HG03103 (cell line): ENCODE measurements around the gene KRTAP12-1.

Experiments used
- ATAC-seq: cut with Tn5 transposase; IDR thresholded peaks from one replicate; pipeline ENCODE4 v1.9.1; 2021; ENCODE audit warnings: low read depth; ENCODE audit not compliant: unreplicated experiment

The KRTAP12-1 gene

GRCh38 chr21:44711327-44712202 lies 29.6 kb upstream of the KRTAP12-1 start, which contains the start of gene TSPEAR:
TSPEAR (minus strand) TSS chr21:44711572; CDS start chr21:44711514, 58 bp downstream.
- no peak for ATAC-seq

DNA sequence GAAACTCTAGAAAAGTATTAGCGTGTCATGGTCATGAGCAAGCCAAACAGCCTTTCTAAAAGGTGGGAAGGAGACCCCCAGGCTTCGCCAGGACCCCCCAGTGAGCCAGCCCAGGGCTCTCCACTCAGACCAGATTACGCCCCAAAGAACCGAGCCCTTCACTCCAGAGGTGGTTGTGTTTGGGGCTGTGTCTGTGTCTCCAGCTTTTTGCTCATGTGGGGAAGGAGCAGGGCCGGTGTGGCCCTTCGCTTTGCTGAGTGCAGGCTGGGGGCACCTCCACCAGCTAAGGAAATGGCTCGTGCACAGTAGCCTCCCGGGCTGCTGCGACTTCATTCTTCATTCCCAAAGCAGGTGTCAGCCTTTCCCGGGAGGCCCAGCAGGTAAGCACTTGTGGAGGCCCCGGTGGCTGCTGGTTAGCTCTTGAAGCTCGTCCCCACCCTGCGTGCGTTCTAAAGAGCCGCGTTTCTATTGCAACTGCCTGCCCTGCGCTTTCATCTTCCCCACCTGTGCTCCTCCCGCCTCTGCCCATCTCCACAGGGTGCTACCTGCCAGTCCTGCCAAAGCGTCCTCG lies 28.9 kb upstream of the KRTAP12-1 start:
- no peak for ATAC-seq

GRCh38 chr21:44710294-44710665 lies 28.3 kb upstream of the KRTAP12-1 start:
- no peak for ATAC-seq

GRCh38 chr21:44709426-44710293 lies 27.7 kb upstream of the KRTAP12-1 start:
- ATAC-seq, result no peak

- ATAC-seq, result no peak
Measured at GRCh38 chr21:44708866-44709425, 27.0 kb upstream of the KRTAP12-1 start.

- no peak for ATAC-seq
Measured at GRCh38 chr21:44708213-44708865, 26.4 kb upstream of the KRTAP12-1 start.

- no peak for ATAC-seq
Measured at GRCh38 chr21:44706706-44707581, 25.0 kb upstream of the KRTAP12-1 start.

- ATAC-seq, result no peak
Measured at GRCh38 chr21:44706026-44706705, 24.2 kb upstream of the KRTAP12-1 start.

DNA sequence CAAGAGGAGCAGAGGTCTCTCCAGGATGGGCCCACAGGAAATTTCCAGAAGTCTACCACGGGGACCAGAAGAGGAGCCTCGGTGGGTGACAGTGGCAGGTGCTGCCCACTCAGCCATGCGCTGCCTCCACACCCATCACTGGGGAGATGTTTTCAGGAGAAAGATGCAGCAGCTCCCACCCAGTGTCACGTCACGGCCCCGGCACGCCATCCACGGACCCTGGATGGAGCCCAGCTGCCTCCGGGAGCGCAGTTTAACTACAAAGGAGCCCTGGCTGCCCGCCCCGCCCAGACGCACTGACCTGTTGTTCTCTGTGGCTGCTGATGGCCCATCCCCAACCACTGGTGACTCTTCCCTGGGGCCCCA lies 22.7 kb upstream of the KRTAP12-1 start:
- ATAC-seq, result no peak

DNA sequence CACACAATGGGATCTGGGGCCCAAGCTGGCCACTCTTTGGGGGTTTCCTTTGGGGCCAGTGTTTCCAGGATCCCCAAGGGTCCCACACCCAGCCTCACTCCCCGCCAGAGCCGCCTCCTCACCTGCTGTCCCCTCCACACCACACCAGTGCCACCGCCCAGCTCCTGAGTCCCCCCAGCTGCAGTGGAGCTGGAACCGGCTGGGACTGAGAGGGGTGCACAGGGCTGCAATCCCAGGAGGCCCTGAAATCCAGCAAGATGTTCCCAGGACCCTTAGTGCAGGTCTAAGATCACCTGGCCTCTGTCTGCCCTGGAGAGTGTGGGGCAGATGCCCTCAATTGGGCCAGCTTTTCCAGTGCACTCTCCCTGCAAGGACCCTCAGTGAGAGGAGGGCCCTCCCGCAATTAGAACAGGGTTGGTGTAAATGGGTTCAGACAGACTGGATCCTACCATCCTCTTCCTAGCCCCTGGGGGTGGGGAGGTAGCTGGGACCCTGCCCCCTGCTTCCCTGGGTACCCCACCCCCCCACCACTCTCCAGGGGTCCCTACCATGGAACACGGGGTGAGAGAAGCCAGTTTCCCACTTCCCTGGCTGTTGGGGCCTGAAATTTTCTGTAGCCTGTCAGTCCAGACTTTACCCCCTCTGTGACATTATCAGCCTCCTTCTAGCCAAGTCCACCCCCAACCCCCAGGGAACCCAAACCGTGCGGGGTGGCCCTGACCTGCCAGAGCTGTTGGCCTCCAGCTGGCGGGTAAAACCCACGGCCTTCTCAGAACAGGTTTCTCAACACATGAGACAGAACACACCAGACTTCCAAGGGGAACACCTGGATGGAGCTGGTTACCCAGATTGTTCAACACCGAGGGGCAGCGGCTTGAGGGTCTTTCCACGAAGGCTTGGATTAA lies 22.0 kb upstream of the KRTAP12-1 start:
- no peak for ATAC-seq

DNA sequence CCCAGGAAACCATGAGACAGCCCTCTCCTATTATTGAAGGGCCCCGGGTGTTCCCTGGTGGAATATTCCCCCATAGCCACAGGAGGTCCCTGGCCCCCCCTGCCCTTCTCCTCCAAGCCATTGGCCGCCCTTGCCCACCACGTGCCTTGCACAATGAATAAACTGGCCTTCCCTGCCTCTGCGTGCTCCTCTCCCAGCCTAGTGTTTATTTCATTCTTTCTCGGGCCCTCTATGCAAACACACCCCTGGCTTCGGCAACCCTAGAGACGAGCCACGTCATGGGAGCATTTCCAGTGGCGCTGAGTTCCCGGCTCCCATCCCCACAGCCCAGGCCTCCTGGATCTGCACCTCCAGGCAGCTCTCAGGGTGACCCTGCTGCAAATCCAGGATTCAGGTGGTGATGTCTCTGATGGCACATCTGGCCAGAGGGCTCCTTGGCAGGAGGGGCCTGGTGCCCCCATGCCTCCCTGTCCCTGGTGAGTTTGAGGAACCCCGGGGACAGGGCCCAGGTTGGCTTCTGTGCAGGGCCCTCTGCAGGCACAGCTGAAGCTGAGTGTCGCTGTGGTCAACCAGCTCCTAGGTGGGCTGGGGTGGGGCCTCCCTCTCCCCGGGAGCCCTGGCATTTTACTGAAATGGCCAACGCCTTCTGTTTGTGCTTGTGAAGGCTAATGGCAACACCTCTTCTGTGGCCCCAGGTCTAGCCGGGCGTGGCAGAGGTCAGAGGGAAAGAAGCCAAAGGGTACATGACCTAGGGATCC lies 21.2 kb upstream of the KRTAP12-1 start:
- ATAC-seq, result no peak

GRCh38 chr21:44702111-44702972 lies 20.4 kb upstream of the KRTAP12-1 start:
- ATAC-seq, result no peak

DNA sequence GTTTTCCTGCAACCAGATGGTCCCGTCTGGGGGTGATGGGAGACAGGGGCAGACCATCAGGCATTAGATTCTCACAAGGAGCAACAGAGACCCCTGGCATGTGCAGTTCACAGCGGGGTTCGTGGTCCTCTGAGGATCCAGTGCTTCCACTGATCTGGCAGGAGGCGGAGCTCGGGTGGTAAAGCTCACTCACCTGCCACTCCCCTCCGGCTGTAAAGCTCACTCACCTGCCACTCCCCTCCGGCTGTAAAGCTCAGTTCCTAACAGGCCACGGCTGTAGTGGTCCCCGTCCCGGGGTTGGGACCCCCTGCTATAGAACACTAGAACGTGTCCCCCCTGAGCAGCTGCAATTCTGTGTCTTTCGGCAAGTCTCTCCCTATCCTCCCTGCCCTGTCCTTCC lies 19.6 kb upstream of the KRTAP12-1 start:
- ATAC-seq, result no peak

GRCh38 chr21:44701023-44701400 lies 19.0 kb upstream of the KRTAP12-1 start:
- no peak for ATAC-seq

DNA sequence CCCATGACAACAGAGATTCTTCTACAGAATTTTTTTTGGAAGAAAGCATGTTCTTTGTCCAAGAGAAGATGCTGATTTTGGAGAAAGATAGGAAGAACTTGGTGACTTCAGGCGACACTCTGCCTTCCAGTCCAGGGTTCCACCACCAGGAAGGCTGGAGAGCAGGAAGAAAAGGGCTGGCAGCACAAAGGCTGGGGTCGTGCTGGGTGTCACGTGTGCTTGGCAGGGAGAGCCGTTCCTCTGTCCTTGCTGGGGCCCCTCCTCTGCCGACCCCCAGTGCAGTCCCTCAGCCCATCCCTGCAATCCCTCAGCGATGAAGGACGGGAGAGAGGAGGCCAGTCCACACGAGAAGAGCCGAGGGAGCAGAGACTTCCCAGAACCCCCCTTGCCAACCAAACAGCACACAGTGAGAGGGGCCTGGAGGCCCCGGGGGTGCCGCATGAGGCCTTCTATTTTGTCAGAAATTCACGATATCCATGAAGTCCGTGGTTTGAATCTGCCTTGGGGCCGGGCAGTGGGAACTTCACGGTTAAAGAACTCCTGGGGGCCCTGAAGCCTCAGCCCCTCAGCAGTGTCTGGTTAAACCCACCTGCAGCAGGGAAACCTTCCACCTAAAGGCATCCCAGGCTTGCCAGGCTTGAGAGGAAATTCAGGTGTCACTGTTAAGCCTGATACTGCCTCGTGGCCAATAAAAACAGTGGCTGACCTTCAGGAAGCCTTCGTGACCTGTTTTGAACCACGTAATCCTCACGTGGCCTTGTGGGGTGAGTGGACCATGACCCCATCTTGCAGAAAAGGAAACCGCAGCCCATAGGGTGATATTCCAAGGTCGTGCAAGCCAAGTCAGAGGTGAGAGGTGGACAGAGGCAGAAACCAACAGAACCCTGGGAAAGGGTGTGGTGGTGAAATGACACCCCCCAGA lies 18.4 kb upstream of the KRTAP12-1 start:
- ATAC-seq, result no peak
